ENCODE measurements around the gene LGALS3BP. TPM values are rescaled to one million over a fixed set of nuclear protein-coding genes. Genes with fewer than 3 reads are reported as not detected.

LGALS3BP gene
- total and polyA plus RNA-seq, 2 of the 13 experiments (the other 11 are each of a cell fraction or from before 2014, with no cell fraction given) = 137 to 332 TPM

- TF ChIP-seq ZNF704 (CRISPR knock-in tag; IDR thresholded peaks at IDR 0.05; ENCODE audit: borderline replicate concordance) (no peak), SOX6 (IDR thresholded peaks at IDR 0.05) (no peak), SOX6 (CRISPR knock-in tag; IDR thresholded peaks at IDR 0.05) (no peak), POGK (CRISPR knock-in tag; conservative IDR thresholded peaks at IDR 0.05) (no peak), MTA1 (CRISPR knock-in tag; IDR thresholded peaks at IDR 0.05; ENCODE audit: borderline replicate concordance) (no peak), TBX3 (IDR thresholded peaks at IDR 0.05; ENCODE audit: borderline replicate concordance) (no peak), PHF5A (CRISPR knock-in tag; IDR thresholded peaks at IDR 0.05; ENCODE audit: low read depth, unreplicated experiment) (no peak), JUNB (CRISPR knock-in tag; IDR thresholded peaks at IDR 0.05; ENCODE audit: borderline replicate concordance) (no peak), NFKBIZ (CRISPR knock-in tag; IDR thresholded peaks at IDR 0.05) (no peak), ZNF761 (CRISPR knock-in tag; conservative IDR thresholded peaks at IDR 0.05) (no peak), PPARG (CRISPR knock-in tag; conservative IDR thresholded peaks at IDR 0.05) (no peak), ZNF674 (CRISPR knock-in tag; IDR thresholded peaks at IDR 0.05; ENCODE audit: low read depth) (no peak), SOX5 (CRISPR knock-in tag; IDR thresholded peaks at IDR 0.05; ENCODE audit: borderline replicate concordance) (no peak), NAIF1 (CRISPR knock-in tag; IDR thresholded peaks at IDR 0.05; ENCODE audit: borderline replicate concordance) (no peak), ZFP62 (CRISPR knock-in tag; IDR thresholded peaks at IDR 0.05) (no peak), FOXA3 (CRISPR knock-in tag; IDR thresholded peaks at IDR 0.05) (peak; percentile 77), MTF2 (CRISPR knock-in tag; IDR thresholded peaks at IDR 0.05; ENCODE audit: borderline replicate concordance) (no peak), MIXL1 (CRISPR knock-in tag; IDR thresholded peaks at IDR 0.05) (no peak), ZNF558 (CRISPR knock-in tag; IDR thresholded peaks at IDR 0.05; ENCODE audit: borderline replicate concordance) (no peak)
- TF ChIP-seq, protein P1, sequence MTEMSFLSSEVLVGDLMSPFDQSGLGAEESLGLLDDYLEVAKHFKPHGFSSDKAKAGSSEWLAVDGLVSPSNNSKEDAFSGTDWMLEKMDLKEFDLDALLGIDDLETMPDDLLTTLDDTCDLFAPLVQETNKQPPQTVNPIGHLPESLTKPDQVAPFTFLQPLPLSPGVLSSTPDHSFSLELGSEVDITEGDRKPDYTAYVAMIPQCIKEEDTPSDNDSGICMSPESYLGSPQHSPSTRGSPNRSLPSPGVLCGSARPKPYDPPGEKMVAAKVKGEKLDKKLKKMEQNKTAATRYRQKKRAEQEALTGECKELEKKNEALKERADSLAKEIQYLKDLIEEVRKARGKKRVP (CRISPR knock-in tag; IDR thresholded peaks at IDR 0.05) = no peak
- TF ChIP-seq, protein P2, sequence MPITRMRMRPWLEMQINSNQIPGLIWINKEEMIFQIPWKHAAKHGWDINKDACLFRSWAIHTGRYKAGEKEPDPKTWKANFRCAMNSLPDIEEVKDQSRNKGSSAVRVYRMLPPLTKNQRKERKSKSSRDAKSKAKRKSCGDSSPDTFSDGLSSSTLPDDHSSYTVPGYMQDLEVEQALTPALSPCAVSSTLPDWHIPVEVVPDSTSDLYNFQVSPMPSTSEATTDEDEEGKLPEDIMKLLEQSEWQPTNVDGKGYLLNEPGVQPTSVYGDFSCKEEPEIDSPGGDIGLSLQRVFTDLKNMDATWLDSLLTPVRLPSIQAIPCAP (CRISPR knock-in tag; IDR thresholded peaks at IDR 0.05; ENCODE audit: low read depth) = no peak
- TF ChIP-seq, protein P3, sequence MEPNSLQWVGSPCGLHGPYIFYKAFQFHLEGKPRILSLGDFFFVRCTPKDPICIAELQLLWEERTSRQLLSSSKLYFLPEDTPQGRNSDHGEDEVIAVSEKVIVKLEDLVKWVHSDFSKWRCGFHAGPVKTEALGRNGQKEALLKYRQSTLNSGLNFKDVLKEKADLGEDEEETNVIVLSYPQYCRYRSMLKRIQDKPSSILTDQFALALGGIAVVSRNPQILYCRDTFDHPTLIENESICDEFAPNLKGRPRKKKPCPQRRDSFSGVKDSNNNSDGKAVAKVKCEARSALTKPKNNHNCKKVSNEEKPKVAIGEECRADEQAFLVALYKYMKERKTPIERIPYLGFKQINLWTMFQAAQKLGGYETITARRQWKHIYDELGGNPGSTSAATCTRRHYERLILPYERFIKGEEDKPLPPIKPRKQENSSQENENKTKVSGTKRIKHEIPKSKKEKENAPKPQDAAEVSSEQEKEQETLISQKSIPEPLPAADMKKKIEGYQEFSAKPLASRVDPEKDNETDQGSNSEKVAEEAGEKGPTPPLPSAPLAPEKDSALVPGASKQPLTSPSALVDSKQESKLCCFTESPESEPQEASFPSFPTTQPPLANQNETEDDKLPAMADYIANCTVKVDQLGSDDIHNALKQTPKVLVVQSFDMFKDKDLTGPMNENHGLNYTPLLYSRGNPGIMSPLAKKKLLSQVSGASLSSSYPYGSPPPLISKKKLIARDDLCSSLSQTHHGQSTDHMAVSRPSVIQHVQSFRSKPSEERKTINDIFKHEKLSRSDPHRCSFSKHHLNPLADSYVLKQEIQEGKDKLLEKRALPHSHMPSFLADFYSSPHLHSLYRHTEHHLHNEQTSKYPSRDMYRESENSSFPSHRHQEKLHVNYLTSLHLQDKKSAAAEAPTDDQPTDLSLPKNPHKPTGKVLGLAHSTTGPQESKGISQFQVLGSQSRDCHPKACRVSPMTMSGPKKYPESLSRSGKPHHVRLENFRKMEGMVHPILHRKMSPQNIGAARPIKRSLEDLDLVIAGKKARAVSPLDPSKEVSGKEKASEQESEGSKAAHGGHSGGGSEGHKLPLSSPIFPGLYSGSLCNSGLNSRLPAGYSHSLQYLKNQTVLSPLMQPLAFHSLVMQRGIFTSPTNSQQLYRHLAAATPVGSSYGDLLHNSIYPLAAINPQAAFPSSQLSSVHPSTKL (CRISPR knock-in tag; IDR thresholded peaks at IDR 0.05) = peak; percentile 21; the same call in 1 of the 2 replicates
These were observed 27.7 kb downstream of the LGALS3BP start (continued) for GRCh38 chr17:78951967-78952551.

Data from HepG2 (cell line).